Embryonic facial prominence (tissue), 1 donor: ENCODE results near the gene KRTAP12-3.
"Not testable (repeated sequence)": the region's sequence is repeated elsewhere in the genome, so short reads cannot be mapped to it uniquely, and the experiment has no call there.

Experiments used
- DNase-seq: peaks from one replicate; pipeline ENCODE4 v3.0.0-alpha.2; 2016; ENCODE audit errors: extremely low spot score

The KRTAP12-3 gene

GRCh38 chr21:44657635-44658540 lies at the start of gene KRTAP12-3:
KRTAP12-3 (plus strand) TSS chr21:44657932; CDS start chr21:44657980, 48 bp downstream.
- no peak for DNase-seq

- no peak for DNase-seq
Measured at GRCh38 chr21:44609193-44609592, 48.5 kb upstream of the KRTAP12-3 start.

GRCh38 chr21:44610157-44610843 lies 47.4 kb upstream of the KRTAP12-3 start:
- DNase-seq = not testable (repeated sequence)

GRCh38 chr21:44611551-44611950 lies 46.2 kb upstream of the KRTAP12-3 start:
- DNase-seq = no peak

- DNase-seq = no peak
Measured at GRCh38 chr21:44612029-44612486, 45.7 kb upstream of the KRTAP12-3 start, which contains the start of gene KRTAP10-8. KRTAP10-8 (plus strand) TSS chr21:44612079; CDS start chr21:44612101, 22 bp downstream.

- no peak for DNase-seq
Measured at GRCh38 chr21:44612669-44613229, 45.0 kb upstream of the KRTAP12-3 start.

GRCh38 chr21:44613386-44614155 lies 44.2 kb upstream of the KRTAP12-3 start:
- DNase-seq = no peak

- DNase-seq = no peak
Measured at GRCh38 chr21:44614161-44614631, 43.5 kb upstream of the KRTAP12-3 start.

GRCh38 chr21:44614961-44615391 lies 42.8 kb upstream of the KRTAP12-3 start:
- DNase-seq = no peak

GRCh38 chr21:44615466-44615865 lies 42.3 kb upstream of the KRTAP12-3 start:
- no peak for DNase-seq

GRCh38 chr21:44615911-44616590 lies 41.7 kb upstream of the KRTAP12-3 start:
- DNase-seq = no peak

GRCh38 chr21:44616591-44616926 lies 41.2 kb upstream of the KRTAP12-3 start:
- DNase-seq = no peak

GRCh38 chr21:44617071-44617501 lies 40.6 kb upstream of the KRTAP12-3 start:
- no peak for DNase-seq

- no peak for DNase-seq
Measured at GRCh38 chr21:44618504-44618903, 39.2 kb upstream of the KRTAP12-3 start.

- DNase-seq = no peak
Measured at GRCh38 chr21:44618909-44619308, 38.8 kb upstream of the KRTAP12-3 start.

- no peak for DNase-seq
Measured at GRCh38 chr21:44619886-44620285, 37.8 kb upstream of the KRTAP12-3 start.

GRCh38 chr21:44623575-44623974 lies 34.2 kb upstream of the KRTAP12-3 start:
- DNase-seq = no peak

- DNase-seq = no peak
Measured at GRCh38 chr21:44625756-44626155, 32.0 kb upstream of the KRTAP12-3 start.

- DNase-seq = no peak
Measured at GRCh38 chr21:44626262-44626661, 31.5 kb upstream of the KRTAP12-3 start.

GRCh38 chr21:44626673-44627143 lies 31.0 kb upstream of the KRTAP12-3 start, which contains the start of gene KRTAP10-9:
KRTAP10-9 (plus strand) TSS chr21:44627093; CDS start chr21:44627172, 79 bp downstream.
- no peak for DNase-seq
